ENCODE measurements around the gene ANKS6. TPM values are rescaled to one million over a fixed set of nuclear protein-coding genes. Genes with fewer than 3 reads are reported as not detected.

Gene ANKS6
- total and polyA plus RNA-seq, 4 donors = 8.0 to 31.3 (median 19.8) TPM

GRCh38 chr9:98700801-98701200 is 95.6 kb downstream of the ANKS6 start:
- WGBS (ENCODE audit: insufficient coverage) = no CpG with 5 or more reads among the region's 4 CpGs
- H3K27ac ChIP-seq (ENCODE audit: low read depth, low read length) = no peak overlapping the region
- H3K4me3 ChIP-seq (ENCODE audit: low read depth, low read length) = no peak overlapping the region
- no peaks in the 10 kb centered on the region for H3K27me3 ChIP-seq (ENCODE audit: control insufficient read depth, insufficient read depth, low read length)
- no peak for DNase-seq (ENCODE audit: low read depth in 4 of 6, low spot score in 6 of 6)
- peaks cover 20% of the 10 kb centered on the region for H3K4me1 ChIP-seq (ENCODE audit: control insufficient read depth, insufficient read depth, low read length)
- H3K36me3 ChIP-seq (ENCODE audit: control insufficient read depth, insufficient read depth, low read length) = no peaks in the 10 kb centered on the region
- H3K9me3 ChIP-seq (ENCODE audit: control insufficient read depth, insufficient read depth, low read length) = no peaks in the 10 kb centered on the region

- no peaks in the 10 kb centered on the region for H3K27me3 ChIP-seq (ENCODE audit: control insufficient read depth, insufficient read depth, low read length)
- no peak overlapping the region for H3K27ac ChIP-seq (ENCODE audit: low read depth, low read length)
- DNase-seq (ENCODE audit: low read depth in 4 of 6, low spot score in 6 of 6) = peak in 2 of 6 donors; percentile 15 to 25
- peaks cover 25% of the 10 kb centered on the region for H3K4me1 ChIP-seq (ENCODE audit: control insufficient read depth, insufficient read depth, low read length)
- WGBS (ENCODE audit: insufficient coverage) = 100% methylated on average over 3 of the region's 6 CpGs
- H3K4me3 ChIP-seq (ENCODE audit: low read depth, low read length) = no peak overlapping the region
- no peaks in the 10 kb centered on the region for H3K36me3 ChIP-seq (ENCODE audit: control insufficient read depth, insufficient read depth, low read length)
- no peaks in the 10 kb centered on the region for H3K9me3 ChIP-seq (ENCODE audit: control insufficient read depth, insufficient read depth, low read length)
Measured at GRCh38 chr9:98698856-98699255, 97.5 kb downstream of the ANKS6 start.

DNA sequence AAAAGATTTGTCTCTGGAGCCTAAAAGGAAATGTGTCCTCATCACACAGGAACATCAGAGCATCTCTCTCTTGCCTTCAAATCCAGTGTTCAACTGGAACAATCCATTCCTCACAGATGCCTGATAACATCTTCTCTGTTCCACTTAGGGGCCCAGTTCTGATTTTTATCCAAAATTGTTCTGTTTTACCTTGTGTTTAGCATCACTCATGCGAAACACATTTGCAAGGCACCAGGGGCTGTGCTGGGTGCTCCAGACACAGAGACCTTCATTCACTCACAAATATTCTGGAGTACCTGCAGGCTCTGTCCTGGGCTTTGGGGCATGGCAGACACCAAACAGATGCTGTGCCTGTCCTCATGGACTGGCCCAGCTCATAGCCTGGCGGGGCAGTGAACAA is 101.4 kb downstream of the ANKS6 start:
- peaks cover 43% of the 10 kb centered on the region for H3K4me1 ChIP-seq (ENCODE audit: control insufficient read depth, insufficient read depth, low read length)
- H3K27me3 ChIP-seq (ENCODE audit: control insufficient read depth, insufficient read depth, low read length) = no peaks in the 10 kb centered on the region
- WGBS (ENCODE audit: insufficient coverage) = 100% methylated on average over 1 of the region's 2 CpGs
- H3K9me3 ChIP-seq (ENCODE audit: control insufficient read depth, insufficient read depth, low read length) = no peaks in the 10 kb centered on the region
- no peak overlapping the region for H3K4me3 ChIP-seq (ENCODE audit: low read depth, low read length)
- H3K36me3 ChIP-seq (ENCODE audit: control insufficient read depth, insufficient read depth, low read length) = no peaks in the 10 kb centered on the region
- DNase-seq (ENCODE audit: low read depth in 4 of 6, low spot score in 6 of 6) = no peak
- no peak overlapping the region for H3K27ac ChIP-seq (ENCODE audit: low read depth, low read length)

- no peak for DNase-seq (ENCODE audit: low read depth in 4 of 6, low spot score in 6 of 6)
- WGBS (ENCODE audit: insufficient coverage) = 90% methylated on average over 4 of the region's 7 CpGs
- H3K27me3 ChIP-seq (ENCODE audit: control insufficient read depth, insufficient read depth, low read length) = no peaks in the 10 kb centered on the region
- H3K27ac ChIP-seq (ENCODE audit: low read depth, low read length) = no peak overlapping the region
- no peak overlapping the region for H3K4me3 ChIP-seq (ENCODE audit: low read depth, low read length)
- H3K9me3 ChIP-seq (ENCODE audit: control insufficient read depth, insufficient read depth, low read length) = no peaks in the 10 kb centered on the region
- H3K36me3 ChIP-seq (ENCODE audit: control insufficient read depth, insufficient read depth, low read length) = no peaks in the 10 kb centered on the region
- peaks cover 43% of the 10 kb centered on the region for H3K4me1 ChIP-seq (ENCODE audit: control insufficient read depth, insufficient read depth, low read length)
Measured at GRCh38 chr9:98692392-98692791, 104.0 kb downstream of the ANKS6 start.

GRCh38 chr9:98691890-98692289 is 104.5 kb downstream of the ANKS6 start:
- Histone ChIP-seq H3K4me3 (ENCODE audit: low read depth, low read length) (no peak overlapping the region), H3K27ac (ENCODE audit: low read depth, low read length) (no peak overlapping the region), H3K27me3 (ENCODE audit: control insufficient read depth, insufficient read depth, low read length) (no peaks in the 10 kb centered on the region), H3K36me3 (ENCODE audit: control insufficient read depth, insufficient read depth, low read length) (no peaks in the 10 kb centered on the region), H3K4me1 (ENCODE audit: control insufficient read depth, insufficient read depth, low read length) (peaks cover 47% of the 10 kb centered on the region), H3K9me3 (ENCODE audit: control insufficient read depth, insufficient read depth, low read length) (no peaks in the 10 kb centered on the region)
- no peak for DNase-seq (ENCODE audit: low read depth in 4 of 6, low spot score in 6 of 6)
- 94% methylated on average over 3 of the region's 3 CpGs for WGBS (ENCODE audit: insufficient coverage)

DNA sequence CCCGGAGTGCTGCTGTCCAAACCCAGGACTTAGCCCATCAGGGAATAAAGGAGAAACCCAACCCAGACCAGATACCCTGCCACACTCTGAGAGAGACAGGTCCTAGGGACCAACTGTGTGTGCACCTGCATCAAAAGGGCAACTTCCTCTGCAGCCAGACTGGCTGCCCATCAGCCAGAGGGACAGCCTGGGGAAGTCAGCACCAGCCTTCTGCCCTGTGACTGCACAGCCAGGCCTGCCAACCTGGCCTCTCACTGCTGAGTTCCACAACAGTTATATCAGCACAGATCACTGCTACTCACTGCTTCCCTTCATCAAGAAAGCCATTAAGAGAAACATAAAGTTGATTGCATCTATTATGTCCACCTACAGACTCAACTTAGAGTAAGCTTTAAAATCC is 105.7 kb downstream of the ANKS6 start:
- peaks cover 52% of the 10 kb centered on the region for H3K4me1 ChIP-seq (ENCODE audit: control insufficient read depth, insufficient read depth, low read length)
- no peaks in the 10 kb centered on the region for H3K36me3 ChIP-seq (ENCODE audit: control insufficient read depth, insufficient read depth, low read length)
- peak in 1 of 6 donors; percentile 65 for DNase-seq (ENCODE audit: low read depth in 4 of 6, low spot score in 6 of 6)
- no peaks in the 10 kb centered on the region for H3K27me3 ChIP-seq (ENCODE audit: control insufficient read depth, insufficient read depth, low read length)
- 69% methylated on average over 1 of the region's 1 CpG for WGBS (ENCODE audit: insufficient coverage)
- no peaks in the 10 kb centered on the region for H3K9me3 ChIP-seq (ENCODE audit: control insufficient read depth, insufficient read depth, low read length)
- no peak overlapping the region for H3K4me3 ChIP-seq (ENCODE audit: low read depth, low read length)
- H3K27ac ChIP-seq (ENCODE audit: low read depth, low read length) = no peak overlapping the region

DNA sequence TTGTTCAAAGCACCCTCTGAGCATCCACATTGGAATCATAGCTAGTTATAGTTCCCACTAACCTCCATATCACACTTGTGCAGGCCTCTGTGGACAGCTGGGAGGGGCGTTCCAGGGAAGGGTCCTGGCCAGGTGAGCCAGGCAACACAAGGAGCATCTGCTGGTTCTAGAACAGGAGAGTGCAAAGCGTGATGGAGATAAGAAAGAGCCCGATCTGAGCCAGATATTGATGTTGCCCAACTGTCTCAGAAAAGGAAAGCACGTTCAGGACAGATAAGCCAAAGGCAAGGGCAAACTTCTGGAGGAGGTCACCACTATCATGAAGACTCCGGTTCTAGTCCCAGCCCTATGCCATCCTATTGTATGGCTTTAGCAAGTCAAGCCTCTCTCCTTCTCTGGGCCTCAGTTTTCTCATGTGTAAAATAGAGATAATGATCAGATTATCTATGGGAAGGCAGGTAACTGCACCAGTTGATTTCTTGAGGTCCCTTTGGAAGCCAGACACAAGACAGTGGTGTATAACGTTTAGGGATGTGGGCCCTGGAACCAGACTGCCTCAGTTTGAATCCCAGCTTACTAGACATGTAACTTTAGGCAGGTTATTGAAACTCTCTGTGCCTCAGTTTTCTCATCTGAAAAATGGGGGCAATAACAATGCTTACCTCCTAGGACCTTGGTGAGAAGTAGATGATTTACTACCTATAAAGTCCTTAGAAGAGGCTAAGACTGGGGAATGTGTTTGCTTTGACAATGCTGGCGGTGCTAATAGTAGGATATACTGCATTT is 107.5 kb downstream of the ANKS6 start:
- Histone ChIP-seq H3K27me3 (ENCODE audit: control insufficient read depth, insufficient read depth, low read length) (no peaks in the 10 kb centered on the region), H3K36me3 (ENCODE audit: control insufficient read depth, insufficient read depth, low read length) (no peaks in the 10 kb centered on the region), H3K4me1 (ENCODE audit: control insufficient read depth, insufficient read depth, low read length) (peaks cover 44% of the 10 kb centered on the region), H3K4me3 (ENCODE audit: low read depth, low read length) (no peak overlapping the region), H3K27ac (ENCODE audit: low read depth, low read length) (no peak overlapping the region), H3K9me3 (ENCODE audit: control insufficient read depth, insufficient read depth, low read length) (no peaks in the 10 kb centered on the region)
- 93% methylated on average over 6 of the region's 7 CpGs for WGBS (ENCODE audit: insufficient coverage)
- no peak for DNase-seq (ENCODE audit: low read depth in 4 of 6, low spot score in 6 of 6)

DNA sequence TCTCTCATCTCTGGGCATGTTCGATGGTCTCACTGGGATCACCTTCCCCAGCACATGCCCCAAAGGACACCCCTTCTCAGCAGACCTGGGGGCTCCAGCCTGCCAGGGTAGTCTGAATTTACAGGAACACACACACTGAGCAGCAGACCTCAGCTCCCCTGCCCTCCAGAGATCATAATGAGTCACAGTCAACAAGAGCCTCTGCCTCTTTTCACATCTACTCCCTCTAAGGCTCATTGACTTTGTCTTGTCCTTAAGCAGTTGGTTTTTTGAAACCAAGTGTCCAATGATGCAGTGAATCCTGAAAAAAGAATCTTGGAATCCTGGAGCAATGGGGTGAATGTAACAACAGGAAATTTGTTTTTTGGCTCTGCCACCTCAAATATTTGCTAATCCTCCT is 108.4 kb downstream of the ANKS6 start:
- no peaks in the 10 kb centered on the region for H3K36me3 ChIP-seq (ENCODE audit: control insufficient read depth, insufficient read depth, low read length)
- H3K27ac ChIP-seq (ENCODE audit: low read depth, low read length) = no peak overlapping the region
- no peak for DNase-seq (ENCODE audit: low read depth in 4 of 6, low spot score in 6 of 6)
- H3K4me3 ChIP-seq (ENCODE audit: low read depth, low read length) = no peak overlapping the region
- WGBS (ENCODE audit: insufficient coverage) = 100% methylated on average over 1 of the region's 1 CpG
- no peaks in the 10 kb centered on the region for H3K27me3 ChIP-seq (ENCODE audit: control insufficient read depth, insufficient read depth, low read length)
- H3K4me1 ChIP-seq (ENCODE audit: control insufficient read depth, insufficient read depth, low read length) = peaks cover 34% of the 10 kb centered on the region
- H3K9me3 ChIP-seq (ENCODE audit: control insufficient read depth, insufficient read depth, low read length) = no peaks in the 10 kb centered on the region

- H3K9me3 ChIP-seq (ENCODE audit: control insufficient read depth, insufficient read depth, low read length) = no peaks in the 10 kb centered on the region
- DNase-seq (ENCODE audit: low read depth in 4 of 6, low spot score in 6 of 6) = no peak
- no peaks in the 10 kb centered on the region for H3K36me3 ChIP-seq (ENCODE audit: control insufficient read depth, insufficient read depth, low read length)
- H3K27ac ChIP-seq (ENCODE audit: low read depth, low read length) = no peak overlapping the region
- H3K4me1 ChIP-seq (ENCODE audit: control insufficient read depth, insufficient read depth, low read length) = peaks cover 28% of the 10 kb centered on the region
- H3K27me3 ChIP-seq (ENCODE audit: control insufficient read depth, insufficient read depth, low read length) = no peaks in the 10 kb centered on the region
- no peak overlapping the region for H3K4me3 ChIP-seq (ENCODE audit: low read depth, low read length)
- 55% methylated on average over 7 of the region's 7 CpGs for WGBS (ENCODE audit: insufficient coverage)
Measured at GRCh38 chr9:98686961-98687855, 109.1 kb downstream of the ANKS6 start.

Data from spinal cord (tissue), 10 donors.